HG02610 (cell line): ENCODE measurements around the gene SDF2L1.
"Not testable (repeated sequence)": the region's sequence is repeated elsewhere in the genome, so short reads cannot be mapped to it uniquely, and the experiment has no call there.

Source experiments
- ATAC-seq: cut with Tn5 transposase; IDR thresholded peaks from one replicate; pipeline ENCODE4 v1.9.1; 2021; ENCODE audit warnings: mild to moderate bottlenecking, moderate library complexity; ENCODE audit not compliant: unreplicated experiment

Gene SDF2L1, protein sequence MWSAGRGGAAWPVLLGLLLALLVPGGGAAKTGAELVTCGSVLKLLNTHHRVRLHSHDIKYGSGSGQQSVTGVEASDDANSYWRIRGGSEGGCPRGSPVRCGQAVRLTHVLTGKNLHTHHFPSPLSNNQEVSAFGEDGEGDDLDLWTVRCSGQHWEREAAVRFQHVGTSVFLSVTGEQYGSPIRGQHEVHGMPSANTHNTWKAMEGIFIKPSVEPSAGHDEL

GRCh38 chr22:21641789-21642583 is at the start of gene SDF2L1:
Gene SDF2L1 (plus strand): TSS chr22:21642302. CDS start chr22:21642337, 35 bp downstream.
- ATAC-seq: peak; percentile 93

DNA sequence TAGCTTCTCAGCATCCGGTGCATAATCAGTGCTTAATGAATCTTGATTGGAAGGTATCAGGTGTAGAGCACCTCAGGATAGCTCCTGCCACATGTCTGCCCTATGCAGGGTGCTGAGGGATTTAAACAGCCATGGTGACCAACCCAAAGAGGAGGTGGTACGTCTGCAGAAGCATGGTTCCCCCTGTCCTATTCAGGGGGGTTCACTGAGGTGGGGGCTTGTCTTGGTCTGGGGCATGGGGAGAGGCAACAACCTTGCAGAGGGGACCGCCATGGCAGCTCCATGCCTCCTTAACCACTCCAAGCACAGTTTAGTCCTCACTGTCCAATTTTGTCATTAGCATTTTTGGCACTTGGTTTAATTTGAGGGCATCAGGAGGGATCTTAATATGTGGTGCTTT is 49.7 kb upstream of the SDF2L1 start:
- ATAC-seq: no peak

DNA sequence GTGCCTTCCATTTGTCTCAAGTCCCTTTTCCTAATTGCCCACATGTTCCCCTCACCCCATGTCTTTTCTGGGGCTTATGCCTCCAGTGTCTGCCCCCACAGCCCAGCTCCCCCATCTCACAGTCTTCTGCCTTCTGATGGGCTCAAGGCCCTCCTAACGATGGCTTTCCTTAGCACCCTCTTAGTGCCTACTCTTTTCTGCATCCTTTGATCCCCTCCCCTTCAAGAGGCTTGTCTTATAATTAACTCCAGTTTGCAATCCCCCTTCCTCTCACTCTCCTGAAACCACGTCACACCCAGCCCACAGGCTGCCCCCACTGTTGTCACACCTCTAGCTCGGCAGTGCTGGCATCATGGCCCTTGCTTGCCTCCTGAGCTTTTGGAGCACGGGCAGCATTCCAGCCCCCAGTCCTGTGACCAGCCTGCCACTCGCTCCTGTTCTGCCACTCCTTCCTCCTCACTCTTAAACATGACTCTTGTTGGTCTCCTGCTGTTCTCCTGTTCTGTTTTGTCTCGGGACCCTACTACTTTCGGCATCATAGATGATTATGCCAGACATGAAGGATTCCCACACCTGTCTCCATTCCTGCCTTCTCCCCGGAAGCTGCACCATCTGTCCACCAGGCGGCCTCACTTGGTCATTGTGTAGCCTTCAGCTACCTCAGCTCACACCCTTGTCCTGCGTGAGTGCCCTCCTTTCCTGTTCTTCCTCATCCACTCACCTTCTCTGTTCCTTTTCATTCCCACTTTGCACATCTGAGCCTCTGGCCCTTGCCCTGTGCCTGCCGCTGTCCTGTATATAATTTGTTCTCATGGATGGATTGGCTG is 48.5 kb upstream of the SDF2L1 start:
- no peak for ATAC-seq

GRCh38 chr22:21594865-21595452 is 47.1 kb upstream of the SDF2L1 start:
- no peak for ATAC-seq

DNA sequence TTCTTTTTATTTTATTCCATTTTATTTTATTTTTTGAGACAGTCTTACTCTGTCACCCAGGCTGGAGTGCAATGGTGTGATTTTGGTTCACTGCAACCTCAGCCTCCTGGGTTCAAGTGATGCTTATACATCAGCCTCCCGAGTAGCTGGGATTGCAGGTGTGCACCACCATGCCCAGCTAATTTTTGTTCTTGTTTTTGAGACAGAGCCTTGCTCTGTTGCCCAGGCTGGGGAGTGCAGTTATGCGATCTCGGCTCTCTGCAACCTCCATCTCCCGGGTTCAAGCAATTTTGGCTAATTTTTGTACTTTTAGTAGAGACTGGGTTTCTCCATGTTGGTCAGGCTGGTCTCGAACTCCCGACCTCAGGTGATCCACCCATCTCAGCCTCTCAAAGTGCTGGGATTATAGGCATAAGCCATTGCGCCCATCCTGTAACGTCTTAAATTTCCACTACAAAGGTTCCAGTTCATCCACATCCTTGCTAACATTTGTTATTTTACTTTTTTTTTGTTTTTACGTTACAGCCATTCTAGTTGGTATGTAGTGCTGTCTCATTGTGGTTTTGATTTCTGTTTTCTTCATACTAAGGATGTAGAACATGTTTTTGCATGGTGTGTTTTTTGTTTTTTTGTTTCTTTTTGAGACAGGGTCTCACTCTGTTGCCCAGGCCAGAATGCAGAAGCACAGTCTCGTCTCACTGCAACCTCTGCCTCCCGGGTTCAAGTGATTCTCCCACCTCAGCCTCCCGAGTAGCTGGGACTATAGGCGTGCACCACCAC is 45.6 kb upstream of the SDF2L1 start:
- ATAC-seq: not testable (repeated sequence)

- no peak for ATAC-seq
These were observed 43.8 kb upstream of the SDF2L1 start for GRCh38 chr22:21598302-21598701.

- ATAC-seq: no peak
These were observed 42.8 kb upstream of the SDF2L1 start for GRCh38 chr22:21599053-21599893.

DNA sequence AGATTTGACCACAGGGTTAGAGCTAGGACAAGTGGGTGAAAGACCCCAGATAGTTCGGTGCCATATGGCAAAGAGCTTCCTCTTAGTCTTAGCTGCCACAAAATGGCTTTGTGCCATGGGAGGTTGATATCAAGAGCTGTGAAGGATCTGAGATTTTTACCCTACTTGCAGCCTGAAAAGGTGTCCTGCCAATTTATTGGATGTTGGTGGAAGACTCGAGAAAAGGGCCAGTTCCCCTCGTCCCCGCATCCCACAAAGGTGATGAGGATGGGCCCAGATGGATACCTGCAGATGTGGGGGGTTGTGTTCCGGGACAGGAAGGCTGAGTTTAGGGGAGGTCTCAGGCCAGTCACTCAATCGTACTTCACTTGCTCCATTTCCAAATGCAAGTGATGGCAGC is 39.5 kb upstream of the SDF2L1 start:
- no peak for ATAC-seq

DNA sequence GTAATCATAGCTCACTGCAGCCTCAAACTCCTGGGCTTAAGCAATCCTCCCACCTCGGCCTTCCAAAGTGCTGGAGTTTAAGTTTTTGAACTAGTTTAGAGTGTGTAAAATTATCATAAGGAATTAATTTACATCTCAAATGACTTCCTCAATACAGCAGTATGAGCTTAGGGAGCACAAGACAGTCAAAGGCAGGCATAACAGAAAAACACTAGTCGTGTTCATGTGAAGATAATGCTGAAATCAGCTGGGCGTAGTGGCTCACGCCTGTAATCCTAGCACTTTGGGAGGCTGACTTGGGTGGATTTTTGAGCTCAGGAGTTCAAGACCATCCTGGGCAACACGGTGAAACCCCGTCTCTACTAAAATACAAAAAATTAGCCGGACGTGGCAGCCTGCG is 38.1 kb upstream of the SDF2L1 start:
- no peak for ATAC-seq

DNA sequence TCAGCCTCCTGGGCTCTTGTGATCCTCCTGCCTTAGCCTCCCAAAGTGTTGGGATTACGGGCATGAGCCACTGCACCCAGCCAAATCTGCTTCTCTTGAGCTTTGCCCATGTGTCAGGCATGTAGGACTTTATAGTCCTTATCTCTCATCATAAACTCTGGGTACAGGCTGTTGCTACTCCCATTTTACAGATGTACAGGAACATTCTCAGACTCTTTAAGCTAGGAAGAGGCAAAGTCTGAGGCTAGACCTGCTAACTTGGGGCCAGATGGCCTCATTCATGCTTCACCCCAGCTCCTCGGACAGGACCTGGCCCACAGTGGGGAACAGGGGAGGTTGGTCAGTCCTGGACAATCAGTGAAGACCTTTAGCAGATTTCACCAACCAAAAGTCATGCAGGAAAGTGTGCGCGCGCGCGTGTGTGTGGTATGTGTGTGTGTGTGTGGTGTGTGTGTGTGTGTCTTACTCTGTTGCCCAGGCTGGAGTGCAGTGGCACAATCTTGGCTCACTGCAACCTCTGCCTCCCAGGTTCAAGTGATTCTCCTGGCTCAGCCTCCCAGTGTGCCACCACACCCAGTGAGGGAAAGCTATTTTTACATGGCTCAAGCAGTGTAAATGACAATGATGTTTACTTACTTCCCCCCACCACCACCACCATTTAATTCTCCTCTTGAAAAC is 36.1 kb upstream of the SDF2L1 start:
- no peak for ATAC-seq

DNA sequence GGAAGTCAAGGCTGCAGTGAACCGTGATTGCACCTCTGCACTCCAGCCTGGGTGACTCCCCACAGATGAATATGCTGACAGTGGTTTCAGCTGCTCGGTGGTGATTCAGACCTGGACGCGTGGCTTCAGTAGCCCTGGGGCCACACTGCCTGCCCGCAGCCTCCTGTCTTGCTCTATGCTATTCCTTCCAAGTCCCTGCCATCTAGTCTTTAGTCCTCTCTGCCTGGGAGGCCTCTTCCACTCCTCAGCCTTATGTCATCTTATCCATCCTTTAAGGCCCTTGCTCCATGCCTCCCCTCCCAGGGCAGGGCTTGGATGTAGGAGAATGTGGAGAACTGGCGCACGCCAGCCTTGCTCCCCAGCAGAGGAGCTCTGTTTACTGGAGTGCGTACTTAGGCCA is 35.3 kb upstream of the SDF2L1 start:
- no peak for ATAC-seq

- not testable (repeated sequence) for ATAC-seq
These were observed 32.4 kb upstream of the SDF2L1 start for GRCh38 chr22:21609556-21610157.

DNA sequence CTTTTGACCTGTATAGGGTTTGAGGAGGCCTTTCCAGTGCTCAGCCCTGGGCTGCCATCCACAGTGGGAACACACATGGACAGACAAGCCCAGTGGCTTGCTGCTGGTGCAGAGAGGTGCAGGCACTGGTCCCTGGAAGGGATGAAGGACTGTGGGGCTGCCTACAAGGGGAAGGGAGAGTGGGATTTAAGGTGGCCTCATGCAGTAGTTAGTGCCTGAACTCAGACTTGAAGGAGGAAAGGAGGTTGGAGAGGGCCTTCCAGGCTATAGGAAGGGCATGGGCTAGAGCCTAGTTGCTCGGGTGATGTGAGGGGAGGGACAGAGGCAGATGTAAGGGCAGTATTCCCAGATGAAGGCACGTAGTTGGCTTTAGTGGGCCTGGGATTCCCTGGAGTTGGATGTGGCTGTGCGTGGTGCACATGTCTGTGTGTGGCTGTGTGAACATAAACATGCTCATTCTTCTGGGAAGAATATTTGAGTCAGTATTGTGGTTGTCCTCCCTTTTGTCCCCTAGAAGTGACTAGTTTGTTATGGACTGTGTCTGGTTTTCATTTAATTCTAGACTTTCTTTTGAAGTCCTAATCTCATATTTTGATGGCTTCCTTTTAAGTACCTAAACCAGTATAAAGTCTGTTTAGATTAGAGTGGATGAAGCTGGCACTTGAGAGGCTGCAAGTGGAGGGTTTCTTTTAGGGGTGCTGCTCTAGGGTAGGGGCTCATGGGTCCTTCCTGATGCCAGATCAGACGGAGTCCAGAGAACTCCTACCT is 30.7 kb upstream of the SDF2L1 start:
- no peak for ATAC-seq

GRCh38 chr22:21612858-21613257 is 29.2 kb upstream of the SDF2L1 start:
- ATAC-seq: no peak

DNA sequence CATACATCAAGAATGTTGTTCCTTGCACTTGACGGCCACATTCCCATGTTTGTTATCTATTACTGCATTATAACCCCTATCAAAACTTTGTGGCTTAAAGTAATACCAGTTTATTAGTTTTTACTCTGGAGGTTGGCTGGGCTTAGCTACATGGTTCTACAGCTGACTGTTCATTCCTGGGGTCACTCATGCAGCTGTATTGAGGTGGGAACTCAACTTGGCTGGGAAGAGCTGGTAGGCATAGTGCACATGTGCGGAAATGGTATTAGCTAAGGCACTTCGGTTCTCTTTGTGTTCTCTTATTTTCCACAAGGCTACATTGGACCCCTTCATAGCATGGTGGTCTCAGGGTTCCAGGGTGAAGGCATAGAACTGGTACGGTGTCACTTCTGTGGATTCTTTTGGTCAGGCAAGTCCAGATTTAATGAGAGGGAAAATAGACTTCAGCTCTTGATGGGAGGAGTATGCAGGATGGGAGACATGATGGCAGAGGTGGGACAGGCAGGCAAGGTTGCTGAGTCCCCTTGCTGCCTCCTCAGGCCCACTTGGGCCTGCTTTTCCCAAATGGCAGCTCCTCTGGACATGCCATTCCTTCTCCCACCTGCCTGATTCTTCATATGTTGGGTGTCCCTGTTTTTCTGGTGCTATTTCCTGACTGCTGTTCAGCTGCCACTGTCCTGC is 28.4 kb upstream of the SDF2L1 start:
- no peak for ATAC-seq

DNA sequence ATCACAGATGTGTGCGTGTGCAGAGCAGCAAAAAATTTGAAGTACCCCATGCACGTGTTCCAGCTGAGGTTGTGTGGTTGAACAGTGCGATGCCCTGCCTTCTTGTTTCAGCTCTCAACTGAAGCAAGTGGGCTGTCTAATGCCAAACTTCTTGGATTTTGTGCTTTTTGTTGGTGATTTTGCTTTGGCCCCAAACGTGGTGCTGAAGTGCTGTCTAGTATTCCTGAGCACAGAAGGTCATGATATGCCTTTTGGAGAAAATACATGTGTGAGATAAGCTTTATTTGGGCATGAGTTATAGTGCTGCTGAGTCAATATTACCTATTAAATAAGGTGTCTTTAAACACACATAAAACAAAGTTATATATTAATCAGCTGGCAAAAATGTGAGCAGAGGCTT is 26.4 kb upstream of the SDF2L1 start:
- ATAC-seq: no peak

- ATAC-seq: not testable (repeated sequence)
These were observed 24.8 kb upstream of the SDF2L1 start for GRCh38 chr22:21617337-21617736.
